Panc1 (cell line): Measurements from ENCODE around the gene ALOXE3. TPM values are rescaled to one million over a fixed set of nuclear protein-coding genes. Genes with fewer than 3 reads are reported as not detected.

ENCODE experiments used
- ATAC-seq: fragments of 200-7000 bp; cut with Tn5 transposase; 2 replicates; pipeline ENCODE4 v1.9.1; 2020; ENCODE audit warnings: mild to moderate bottlenecking, moderate library complexity
- BruUV-seq: library from RNA; stranded (reverse); fragments of 400-500 nt; replicated peaks from 2 replicates; lab custom pipeline; 2021; lab: Mats Ljungman, UMichigan
- CTCF ChIA-PET: fragments of 300-600 bp; sonication (Branson Sonifier 250); formaldehyde crosslinking; loops from one replicate; lab custom pipeline; 2022; ENCODE audit warnings: antibody characterized with exemption; lab: Charles Lee
- POLR2A ChIA-PET: fragments of 300-600 bp; sonication (Branson Sonifier 250); formaldehyde crosslinking; loops from one replicate; lab custom pipeline; 2022; ENCODE audit warnings: antibody characterized with exemption; lab: Charles Lee
- DNase-seq: peaks from one replicate; pipeline ENCODE4 v3.0.0-alpha.2; 2010; ENCODE audit warnings: low read depth, low spot score
- H3K27ac ChIP-seq: 2 replicates; pipeline ENCODE4 v1.5.1; 2011; ENCODE audit warnings: mild to moderate bottlenecking, low read length, inconsistent platforms
- H3K27me3 ChIP-seq: fragments of 200-500 bp; sonication (Bioruptor generic); 2 replicates; pipeline ENCODE4 v1.6.0; 2014; ENCODE audit warnings: low read length, inconsistent platforms; ENCODE audit not compliant: control insufficient read depth, insufficient read depth
- H3K36me3 ChIP-seq: fragments of 200-500 bp; sonication (Bioruptor generic); 2 replicates; pipeline ENCODE4 v1.5.1; 2014; ENCODE audit warnings: inconsistent platforms, mild to moderate bottlenecking, low read length, moderate library complexity; ENCODE audit not compliant: control insufficient read depth, insufficient read depth
- H3K4me1 ChIP-seq: 2 replicates; pipeline ENCODE4 v1.5.1; 2011; ENCODE audit warnings: inconsistent platforms, mild to moderate bottlenecking, low read length, moderate library complexity; ENCODE audit not compliant: control insufficient read depth, insufficient read depth
- H3K4me3 ChIP-seq, 2 experiments: 2 replicates each; pipeline ENCODE4 v1.5.1; 2011 to 2012; ENCODE audit warnings: low read depth in 2 of 2, low read length in 2 of 2, mild to moderate bottlenecking in 2 of 2, inconsistent platforms in 1 of 2, moderate library complexity in 1 of 2
- H3K9me3 ChIP-seq: fragments of 200-500 bp; sonication (Bioruptor generic); 2 replicates; pipeline ENCODE4 v1.5.1; 2014; ENCODE audit warnings: low read depth, mild to moderate bottlenecking, inconsistent platforms, low read length, moderate library complexity; ENCODE audit not compliant: control insufficient read depth, insufficient read depth
- CTCF ChIP-seq: fragments of 450-650 bp; IDR thresholded peaks from 2 replicates; pipeline ENCODE4 v1.5.1; 2017; ENCODE audit warnings: mild to moderate bottlenecking
- POLR2AphosphoS5 ChIP-seq: IDR thresholded peaks from 2 replicates; pipeline ENCODE4 v1.6.1; 2012; ENCODE audit warnings: mild to moderate bottlenecking, low read depth, low read length, moderate library complexity
- REST ChIP-seq, 2 experiments: IDR thresholded peaks; 2 replicates each; pipeline ENCODE4 v1.6.1; 2011 to 2012; ENCODE audit warnings: low read depth in 2 of 2, control low read depth in 1 of 2, low read length in 1 of 2, mild to moderate bottlenecking in 1 of 2, moderate library complexity in 1 of 2; ENCODE audit not compliant: insufficient read depth in 1 of 2
- SIN3A ChIP-seq: IDR thresholded peaks from 2 replicates; pipeline ENCODE4 v1.6.1; 2012; ENCODE audit warnings: low read depth, mild to moderate bottlenecking, low read length, moderate library complexity, borderline replicate concordance; ENCODE audit not compliant: insufficient read depth
- TCF7L2 ChIP-seq: IDR thresholded peaks from 2 replicates; pipeline ENCODE4 v1.6.1; 2011; ENCODE audit warnings: mild to moderate bottlenecking, low read depth, low read length, inconsistent platforms
- in situ Hi-C: cut with HindIII; loops from 2 replicates; pipeline ENCODE4 v1.10.0; 2016; ENCODE audit warnings: low sequenced_read_pairs, low pct_unique_long_range_greater_than_20kb
- intact Hi-C: fragments of 100-400 bp; cut with micrococcal nuclease; formaldehyde crosslinking; loops from one replicate; pipeline ENCODE4 v1.10.0; 2022; ENCODE audit not compliant: unreplicated experiment
- total RNA-seq: library from RNA; stranded (reverse); gene quantifications from one replicate; pipeline ENCODE4 v1.2.1, GENCODE V29; 2021; ENCODE audit not compliant: unreplicated experiment

ALOXE3 gene
- total RNA-seq, 1 experiment from 2014 or later = 0.46 TPM

GRCh38 chr17:8084250-8084649 lies 34.1 kb downstream of the ALOXE3 start:
- CTCF ChIA-PET = no interaction called here
- no TSS peak for BruUV-seq
- no peak for TF ChIP-seq CTCF
- no peak for TF ChIP-seq SIN3A
- TF ChIP-seq TCF7L2 = no peak
- TF ChIP-seq POLR2AphosphoS5 = no peak
- TF ChIP-seq REST (IDR thresholded peaks at IDR 0.05; ENCODE audit: insufficient read depth in 1 of 2, low read depth in 2 of 2, low read length in 1 of 2) = no peak
- Histone ChIP-seq H3K4me3 (no peak overlapping the region), H3K36me3 (no peaks in the 10 kb centered on the region), H3K9me3 (no peaks in the 10 kb centered on the region), H3K27ac (no peak overlapping the region), H3K4me1 (peaks cover 5% of the 10 kb centered on the region; the same call in 1 of the 2 replicates), H3K27me3 (no peaks in the 10 kb centered on the region)
- POLR2A ChIA-PET = no interaction called here
- in situ Hi-C loops = no loop called here
- ATAC-seq = no peak
- no peak for DNase-seq
- intact Hi-C loops = loop anchor here (5.0 kb wide), 1 partner anchor 33 kb away; the partner anchor contains the start of gene ALOXE3

GRCh38 chr17:8082292-8082691 lies 36.0 kb downstream of the ALOXE3 start:
- ChIA-PET POLR2A (no interaction called here), CTCF (no interaction called here)
- Histone ChIP-seq H3K9me3 (no peaks in the 10 kb centered on the region), H3K27ac (no peak overlapping the region), H3K4me1 (peaks cover 5% of the 10 kb centered on the region; the same call in 1 of the 2 replicates), H3K36me3 (no peaks in the 10 kb centered on the region), H3K4me3 (no peak overlapping the region), H3K27me3 (no peaks in the 10 kb centered on the region)
- in situ Hi-C loops (no loop called here), intact Hi-C loops (loop anchor here (5.0 kb wide), 1 partner anchor 35 kb away; the partner anchor contains the start of gene ALOXE3)
- ATAC-seq (no peak), DNase-seq (no peak)
- BruUV-seq = no TSS peak
- no peak for TF ChIP-seq REST (IDR thresholded peaks at IDR 0.05; ENCODE audit: insufficient read depth in 1 of 2, low read depth in 2 of 2, low read length in 1 of 2)
- no peak for TF ChIP-seq POLR2AphosphoS5
- TF ChIP-seq TCF7L2 = no peak
- TF ChIP-seq CTCF = no peak
- no peak for TF ChIP-seq SIN3A
